Activated CD8-positive, alpha-beta T cell treated with anti-CD3 and anti-CD28 coated beads, Interleukin-2, amount 10 ng/mL, durations not matched to agents 7 days and 5 days (primary cell): Measurements from ENCODE around the gene FCRLA. TPM values are rescaled to one million over a fixed set of nuclear protein-coding genes. Genes with fewer than 3 reads are reported as not detected.
"Not testable (repeated sequence)": the region's sequence is repeated elsewhere in the genome, so short reads cannot be mapped to it uniquely, and the experiment has no call there.

ENCODE experiments used
- ATAC-seq: fragments of 150-1000 bp; cut with Tn5 transposase; one replicate; pipeline ENCODE4 v1.10.0; 2021; ENCODE audit warnings: moderate library complexity
- CTCF ChIA-PET: fragments of 350-600 bp; sonication (Branson Sonifier 250); formaldehyde crosslinking; loops from one replicate; lab custom pipeline; 2021; ENCODE audit warnings: antibody characterized with exemption; lab: Charles Lee
- POLR2A ChIA-PET: fragments of 350-600 bp; sonication (Branson Sonifier 250); formaldehyde crosslinking; loops from one replicate; lab custom pipeline; 2021; ENCODE audit warnings: antibody characterized with exemption; lab: Charles Lee
- DNase-seq: peaks from one replicate; pipeline ENCODE4 v3.0.0-alpha.2; 2020
- H3K27ac Mint-ChIP-seq: one replicate; pipeline ENCODE4 v1.8.0; 2021; ENCODE audit warnings: mild to moderate bottlenecking, mixed read lengths
- H3K27me3 Mint-ChIP-seq: one replicate; pipeline ENCODE4 v1.8.0; 2021; ENCODE audit warnings: low read depth, mixed read lengths
- H3K36me3 Mint-ChIP-seq: one replicate; pipeline ENCODE4 v1.8.0; 2021; ENCODE audit warnings: low read depth, mixed read lengths
- H3K4me1 Mint-ChIP-seq: one replicate; pipeline ENCODE4 v1.8.0; 2021; ENCODE audit warnings: low read depth, mixed read lengths
- H3K4me3 Mint-ChIP-seq: one replicate; pipeline ENCODE4 v1.8.0; 2021; ENCODE audit warnings: mild to moderate bottlenecking, mixed read lengths
- H3K9me3 Mint-ChIP-seq: one replicate; pipeline ENCODE4 v1.8.0; 2022; ENCODE audit warnings: mixed read lengths; ENCODE audit not compliant: insufficient read depth
- total RNA-seq, 2 experiments: library from RNA; stranded (reverse); gene quantifications; one replicate each; pipeline ENCODE4 v1.2.3, GENCODE V29; 2021

The FCRLA gene
- not detected for total RNA-seq

GRCh38 chr1:161706482-161707347 lies at the start of gene FCRLA:
Gene FCRLA (plus strand): TSS chr1:161707229. CDS start chr1:161707265, 36 bp downstream.
- ATAC-seq: no peak
- no peaks in the 10 kb centered on the region for H3K9me3 Mint-ChIP-seq
- H3K27me3 Mint-ChIP-seq: peaks cover 13% of the 10 kb centered on the region
- H3K36me3 Mint-ChIP-seq: no peaks in the 10 kb centered on the region
- DNase-seq: no peak
- peaks cover 2% of the 10 kb centered on the region for H3K4me1 Mint-ChIP-seq
- ChIA-PET CTCF (interaction anchor here (1.4 kb wide), 1 partner anchor 35 kb away, joined by 6 read pairs; no protein-coding TSS in a partner anchor), POLR2A (interaction anchor here (0.6 kb wide), 1 partner anchor 16 kb away, joined by 3 read pairs; no protein-coding TSS in a partner anchor)
- no peak within 1 kb of the TSS for H3K27ac Mint-ChIP-seq
- H3K4me3 Mint-ChIP-seq: no peak within 1 kb of the TSS

- ATAC-seq, H3K4me3 Mint-ChIP-seq, CTCF ChIA-PET, POLR2A ChIA-PET, DNase-seq, H3K36me3 Mint-ChIP-seq, H3K27me3 Mint-ChIP-seq, H3K4me1 Mint-ChIP-seq, H3K27ac Mint-ChIP-seq, H3K9me3 Mint-ChIP-seq: not testable (repeated sequence)
These were observed 48.5 kb upstream of the FCRLA start for GRCh38 chr1:161658524-161658923.

- H3K4me3 Mint-ChIP-seq, H3K36me3 Mint-ChIP-seq, CTCF ChIA-PET, H3K27me3 Mint-ChIP-seq, H3K9me3 Mint-ChIP-seq, DNase-seq, POLR2A ChIA-PET, H3K27ac Mint-ChIP-seq, H3K4me1 Mint-ChIP-seq, ATAC-seq: not testable (repeated sequence)
These were observed 45.2 kb upstream of the FCRLA start for GRCh38 chr1:161661660-161662311.

GRCh38 chr1:161662684-161663339 lies 44.2 kb upstream of the FCRLA start, which contains the start of gene FCGR2B:
Gene FCGR2B (plus strand): TSS chr1:161663143. CDS start chr1:161663242, 99 bp downstream.
- H3K27me3 Mint-ChIP-seq, H3K9me3 Mint-ChIP-seq, CTCF ChIA-PET, POLR2A ChIA-PET, H3K4me1 Mint-ChIP-seq, H3K27ac Mint-ChIP-seq, ATAC-seq, H3K4me3 Mint-ChIP-seq, DNase-seq, H3K36me3 Mint-ChIP-seq: not testable (repeated sequence)

GRCh38 chr1:161663569-161663968 lies 43.5 kb upstream of the FCRLA start:
- H3K27me3 Mint-ChIP-seq, POLR2A ChIA-PET, H3K4me1 Mint-ChIP-seq: not testable (repeated sequence)

GRCh38 chr1:161664689-161665088 lies 42.3 kb upstream of the FCRLA start:
- H3K27me3 Mint-ChIP-seq, ATAC-seq, H3K9me3 Mint-ChIP-seq, H3K36me3 Mint-ChIP-seq, CTCF ChIA-PET, H3K27ac Mint-ChIP-seq, DNase-seq, H3K4me1 Mint-ChIP-seq, POLR2A ChIA-PET, H3K4me3 Mint-ChIP-seq: not testable (repeated sequence)

More at GRCh38 chr1:161663569-161663968, 43.5 kb upstream of the FCRLA start:
- H3K4me3 Mint-ChIP-seq, H3K9me3 Mint-ChIP-seq, CTCF ChIA-PET, DNase-seq, H3K36me3 Mint-ChIP-seq, ATAC-seq, H3K27ac Mint-ChIP-seq: not testable (repeated sequence)

- H3K9me3 Mint-ChIP-seq, CTCF ChIA-PET, H3K36me3 Mint-ChIP-seq, H3K27me3 Mint-ChIP-seq, H3K4me3 Mint-ChIP-seq, POLR2A ChIA-PET, ATAC-seq, DNase-seq, H3K27ac Mint-ChIP-seq, H3K4me1 Mint-ChIP-seq: not testable (repeated sequence)
These were observed 35.7 kb upstream of the FCRLA start for GRCh38 chr1:161671045-161672020.

- ATAC-seq: not testable (repeated sequence)
These were observed 33.6 kb upstream of the FCRLA start for GRCh38 chr1:161673437-161673836.

GRCh38 chr1:161674447-161674846 lies 32.6 kb upstream of the FCRLA start:
- POLR2A ChIA-PET, H3K9me3 Mint-ChIP-seq, H3K27me3 Mint-ChIP-seq, ATAC-seq, CTCF ChIA-PET, H3K4me1 Mint-ChIP-seq, H3K4me3 Mint-ChIP-seq, DNase-seq, H3K36me3 Mint-ChIP-seq, H3K27ac Mint-ChIP-seq: not testable (repeated sequence)

More at GRCh38 chr1:161673437-161673836, 33.6 kb upstream of the FCRLA start:
- H3K27me3 Mint-ChIP-seq, H3K9me3 Mint-ChIP-seq, POLR2A ChIA-PET, H3K4me3 Mint-ChIP-seq, H3K4me1 Mint-ChIP-seq, CTCF ChIA-PET, H3K27ac Mint-ChIP-seq, DNase-seq, H3K36me3 Mint-ChIP-seq: not testable (repeated sequence)

- CTCF ChIA-PET, H3K27me3 Mint-ChIP-seq, H3K4me1 Mint-ChIP-seq, DNase-seq, H3K4me3 Mint-ChIP-seq, H3K27ac Mint-ChIP-seq, ATAC-seq, POLR2A ChIA-PET, H3K9me3 Mint-ChIP-seq, H3K36me3 Mint-ChIP-seq: not testable (repeated sequence)
These were observed 32.1 kb upstream of the FCRLA start for GRCh38 chr1:161674908-161675307.

GRCh38 chr1:161676441-161676840 lies 30.6 kb upstream of the FCRLA start:
- no peaks in the 10 kb centered on the region for H3K9me3 Mint-ChIP-seq
- no peak for DNase-seq
- H3K36me3 Mint-ChIP-seq: no peaks in the 10 kb centered on the region
- no peaks in the 10 kb centered on the region for H3K4me1 Mint-ChIP-seq
- peaks cover 6% of the 10 kb centered on the region for H3K27me3 Mint-ChIP-seq
- ChIA-PET CTCF (no interaction called here), POLR2A (no interaction called here)
- H3K4me3 Mint-ChIP-seq: no peak overlapping the region
- ATAC-seq: no peak
- H3K27ac Mint-ChIP-seq: no peak overlapping the region
